Mesendoderm (in vitro differentiated cells): ENCODE results near the gene USP30. TPM values are rescaled to one million over a fixed set of nuclear protein-coding genes. Genes with fewer than 3 reads are reported as not detected.

Source experiments
- DNase-seq: peaks from one replicate; pipeline ENCODE4 v3.0.0; 2013
- H2AK5ac ChIP-seq: 2 replicates; pipeline ENCODE4 v1.6.1; 2013; ENCODE audit warnings: low read length, inconsistent platforms
- H2BK120ac ChIP-seq: 2 replicates; pipeline ENCODE4 v1.6.1; 2013; ENCODE audit warnings: low read depth, mild to moderate bottlenecking, low read length, moderate library complexity, mixed read lengths
- H2BK15ac ChIP-seq: replicated peaks from 2 replicates; pipeline ENCODE4 v1.6.1; 2013; ENCODE audit warnings: low read depth, mild to moderate bottlenecking, moderate library complexity
- H2BK5ac ChIP-seq: 2 replicates; pipeline ENCODE4 v1.6.1; 2013; ENCODE audit warnings: low read length, inconsistent platforms
- H3K18ac ChIP-seq: 2 replicates; pipeline ENCODE4 v1.6.1; 2013; ENCODE audit warnings: mild to moderate bottlenecking, low read length, mixed read lengths
- H3K23ac ChIP-seq: one replicate; pipeline ENCODE4 v1.6.1; 2013; ENCODE audit warnings: low read length
- H3K27ac ChIP-seq: 2 replicates; pipeline ENCODE4 v1.5.1; 2013; ENCODE audit warnings: low read depth, mild to moderate bottlenecking, inconsistent platforms, low read length, moderate library complexity
- H3K27me3 ChIP-seq: 2 replicates; pipeline ENCODE4 v1.6.1; 2013; ENCODE audit warnings: low read length, control low read depth, mild to moderate bottlenecking, inconsistent platforms; ENCODE audit not compliant: insufficient read depth, poor library complexity
- H3K36me3 ChIP-seq: 2 replicates; pipeline ENCODE4 v1.6.1; 2013; ENCODE audit warnings: low read length, inconsistent platforms; ENCODE audit not compliant: control insufficient read depth, insufficient read depth
- H3K4ac ChIP-seq: one replicate; pipeline ENCODE4 v1.6.1; 2013; ENCODE audit warnings: low read depth, mild to moderate bottlenecking, low read length, moderate library complexity
- H3K4me1 ChIP-seq: 2 replicates; pipeline ENCODE4 v1.6.1; 2013; ENCODE audit warnings: low read depth, low read length, inconsistent platforms; ENCODE audit not compliant: control insufficient read depth
- H3K4me2 ChIP-seq: 2 replicates; pipeline ENCODE4 v1.6.1; 2013; ENCODE audit warnings: low read length
- H3K4me3 ChIP-seq: 2 replicates; pipeline ENCODE4 v1.5.1; 2013; ENCODE audit warnings: mild to moderate bottlenecking, low read length
- H3K56ac ChIP-seq: one replicate; pipeline ENCODE4 v1.6.1; 2013; ENCODE audit warnings: low read length
- H3K79me1 ChIP-seq: 2 replicates; pipeline ENCODE4 v1.6.1; 2013; ENCODE audit warnings: low read length, inconsistent platforms
- H3K79me2 ChIP-seq: 2 replicates; pipeline ENCODE4 v1.6.1; 2013; ENCODE audit warnings: mild to moderate bottlenecking, low read length; ENCODE audit not compliant: control insufficient read depth, insufficient read depth
- H3K9ac ChIP-seq: 2 replicates; pipeline ENCODE4 v1.6.1; 2013; ENCODE audit warnings: low read length, inconsistent platforms
- H4K5ac ChIP-seq: one replicate; pipeline ENCODE4 v1.6.1; 2013; ENCODE audit warnings: low read length
- H4K8ac ChIP-seq: one replicate; pipeline ENCODE4 v1.6.1; 2013; ENCODE audit warnings: low read depth, mild to moderate bottlenecking, control low read depth, low read length, moderate library complexity
- WGBS: extraction: QIAGEN DNeasy Blood & Tissue Kit; methylation state at CpG from one replicate; pipeline ENCODE4 v1.1.7; 2013; ENCODE audit warnings: low lambda C conversion rate, missing lambda C conversion rate; ENCODE audit not compliant: insufficient coverage; ENCODE audit errors: extremely low coverage; 5-methylcytosine and 5-hydroxymethylcytosine counted together
- small RNA-seq: library from polyadenylated mRNA; stranded (forward); fragments of <200 nt; extraction: miRNeasy Mini kit (QIAGEN cat#:217004); gene quantifications from one replicate; pipeline ENCODE3, GENCODE V24; 2013; ENCODE audit not compliant: insufficient read depth

USP30 gene

GRCh38 chr12:109137055-109137454, 84.7 kb downstream of the USP30 start:
- Histone ChIP-seq H2BK120ac (no peak overlapping the region), H3K4ac (no peak overlapping the region)
- WGBS: no CpG with 5 or more reads among the region's 2 CpGs

More at GRCh38 chr12:109137055-109137454, 84.7 kb downstream of the USP30 start:
- H4K5ac ChIP-seq: no peak overlapping the region
- H3K56ac ChIP-seq: no peak overlapping the region
- no peak overlapping the region for H2AK5ac ChIP-seq
- no peak overlapping the region for H3K23ac ChIP-seq
- H3K79me2 ChIP-seq: no peaks in the 10 kb centered on the region
- H3K4me3 ChIP-seq: no peak overlapping the region
- no peak overlapping the region for H2BK15ac ChIP-seq
- no peak overlapping the region for H2BK5ac ChIP-seq
- no peaks in the 10 kb centered on the region for H3K79me1 ChIP-seq
- no peak overlapping the region for H4K8ac ChIP-seq
- H3K27me3 ChIP-seq: no peaks in the 10 kb centered on the region
- H3K4me2 ChIP-seq: no peak overlapping the region
- no peak for DNase-seq
- no peaks in the 10 kb centered on the region for H3K4me1 ChIP-seq
- H3K18ac ChIP-seq: no peak overlapping the region
- no peak overlapping the region for H3K9ac ChIP-seq
- H3K27ac ChIP-seq: no peak overlapping the region
- H3K36me3 ChIP-seq: no peaks in the 10 kb centered on the region

Small RNAs within 50 kb of the gene (small RNA-seq; reads per million reads assigned to genes)
- gene AC190387.1: not detected
- not detected for gene RNA5SP372
